Liver (tissue), 9 donors: ENCODE results near the gene PTMA. TPM values are rescaled to one million over a fixed set of nuclear protein-coding genes. Genes with fewer than 3 reads are reported as not detected.

Experiments
- DNase-seq: peaks from one replicate; pipeline ENCODE4 v3.0.0-alpha.2; 2017; ENCODE audit warnings: low spot score
- H3K27ac ChIP-seq, 2 donors: one replicate each; pipeline ENCODE4 v1.7.0; 2013; ENCODE audit warnings: inconsistent platforms in 2 of 2, low read length in 2 of 2, control low read depth in 1 of 2, low read depth in 1 of 2, mild to moderate bottlenecking in 1 of 2
- H3K27me3 ChIP-seq, 4 donors: one replicate each; pipeline versions ENCODE4 v1.6.1 to v1.7.0; 2013; ENCODE audit warnings: low read length in 3 of 4, inconsistent platforms in 1 of 4, mild to moderate bottlenecking in 1 of 4, moderate library complexity in 1 of 4; ENCODE audit not compliant: control insufficient read depth in 4 of 4, insufficient read depth in 4 of 4
- H3K36me3 ChIP-seq, 4 donors: one replicate each; pipeline versions ENCODE4 v1.6.1 to v1.7.0; 2013; ENCODE audit warnings: low read length in 3 of 4, mild to moderate bottlenecking in 3 of 4, low read depth in 1 of 4, moderate library complexity in 1 of 4; ENCODE audit not compliant: control insufficient read depth in 4 of 4, insufficient read depth in 3 of 4
- H3K4me1 ChIP-seq, 4 donors: one replicate each; pipeline versions ENCODE4 v1.6.1 to v1.7.0; 2013; ENCODE audit warnings: low read length in 3 of 4, mild to moderate bottlenecking in 3 of 4, moderate library complexity in 1 of 4; ENCODE audit not compliant: control insufficient read depth in 4 of 4, insufficient read depth in 4 of 4
- H3K4me3 ChIP-seq, 3 donors: one replicate each; pipeline versions ENCODE4 v1.6.1 to v1.7.0; 2013; ENCODE audit warnings: low read length in 3 of 3, control low read depth in 1 of 3, low read depth in 1 of 3, mild to moderate bottlenecking in 1 of 3
- H3K9ac ChIP-seq, 2 donors: one replicate each; pipeline ENCODE4 v1.7.0; 2013; ENCODE audit warnings: low read length in 2 of 2, mild to moderate bottlenecking in 2 of 2, moderate library complexity in 2 of 2, control low read depth in 1 of 2, low read depth in 1 of 2
- H3K9me3 ChIP-seq, 4 donors: one replicate each; pipeline versions ENCODE4 v1.6.1 to v1.7.0; 2013; ENCODE audit warnings: low read length in 3 of 4; ENCODE audit not compliant: control insufficient read depth in 4 of 4
- ATF3 ChIP-seq: IDR thresholded peaks from 2 replicates; pipeline ENCODE4 v1.6.1; 2016; ENCODE audit warnings: antibody characterized with exemption
- CTCF ChIP-seq: fragments of 150-350 bp; IDR thresholded peaks from 2 replicates; pipeline ENCODE4 v1.5.1; 2017; ENCODE audit warnings: improper control_type of control experiment, low read depth, low read length; ENCODE audit not compliant: missing input control
- EGR1 ChIP-seq, 2 donors: IDR thresholded peaks; 2 replicates each; pipeline ENCODE4 v1.6.1; 2016 to 2018; ENCODE audit warnings: antibody characterized with exemption in 2 of 2, low read depth in 2 of 2
- FOXA1 ChIP-seq: IDR thresholded peaks from 2 replicates; pipeline ENCODE4 v1.6.1; 2016; ENCODE audit warnings: antibody characterized with exemption
- FOXA2 ChIP-seq: IDR thresholded peaks from 2 replicates; pipeline ENCODE4 v1.6.1; 2016; ENCODE audit warnings: antibody characterized with exemption
- GABPA ChIP-seq, 2 donors: IDR thresholded peaks in 1 of 2; conservative IDR thresholded peaks in 1 of 2; 2 replicates each; pipeline ENCODE4 v1.6.1; 2016; ENCODE audit warnings: antibody characterized with exemption in 2 of 2, mild to moderate bottlenecking in 1 of 2, moderate library complexity in 1 of 2
- HNF4A ChIP-seq, 2 donors: conservative IDR thresholded peaks; 2 replicates each; pipeline ENCODE4 v1.6.1; 2016; ENCODE audit warnings: antibody characterized with exemption in 2 of 2, mild to moderate bottlenecking in 2 of 2
- HNF4G ChIP-seq: IDR thresholded peaks from 2 replicates; pipeline ENCODE4 v1.6.1; 2016; ENCODE audit warnings: antibody characterized with exemption
- JUND ChIP-seq, 2 donors: IDR thresholded peaks; 2 replicates each; pipeline ENCODE4 v1.6.1; 2016; ENCODE audit warnings: antibody characterized with exemption in 2 of 2
- MAX ChIP-seq: IDR thresholded peaks from 2 replicates; pipeline ENCODE4 v1.6.1; 2016; ENCODE audit warnings: antibody characterized with exemption
- NR2F2 ChIP-seq: IDR thresholded peaks from 2 replicates; pipeline ENCODE4 v1.6.1; 2016; ENCODE audit warnings: antibody characterized with exemption
- RAD21 ChIP-seq, 2 donors: IDR thresholded peaks; 2 replicates each; pipeline ENCODE4 v1.6.1; 2016; ENCODE audit warnings: antibody characterized with exemption in 2 of 2, mild to moderate bottlenecking in 2 of 2
- REST ChIP-seq: IDR thresholded peaks from 2 replicates; pipeline ENCODE4 v1.6.1; 2016; ENCODE audit warnings: antibody characterized with exemption, mild to moderate bottlenecking
- RXRA ChIP-seq, 2 donors: IDR thresholded peaks; 2 replicates each; pipeline ENCODE4 v1.6.1; 2017 to 2018; ENCODE audit warnings: antibody characterized with exemption in 2 of 2, mild to moderate bottlenecking in 1 of 2
- SP1 ChIP-seq: IDR thresholded peaks from 2 replicates; pipeline ENCODE4 v1.6.1; 2018; ENCODE audit warnings: antibody characterized with exemption, mild to moderate bottlenecking
- TAF1 ChIP-seq: conservative IDR thresholded peaks from 2 replicates; pipeline ENCODE4 v1.6.1; 2016; ENCODE audit warnings: antibody characterized with exemption, mild to moderate bottlenecking
- YY1 ChIP-seq: IDR thresholded peaks from 2 replicates; pipeline ENCODE4 v1.6.1; 2016; ENCODE audit warnings: antibody characterized with exemption, mild to moderate bottlenecking
- ZBTB33 ChIP-seq: IDR thresholded peaks from 2 replicates; pipeline ENCODE4 v1.6.1; 2016; ENCODE audit warnings: antibody characterized with exemption
- WGBS: extraction: QIAGEN DNeasy Blood & Tissue Kit; methylation state at CpG from one replicate; pipeline ENCODE4 v1.1.7; 2013; 5-methylcytosine and 5-hydroxymethylcytosine counted together
- polyA plus RNA-seq, 2 donors: library from polyadenylated mRNA; stranded (reverse) in 1 of 2; unstranded in 1 of 2; fragments of 200-250 nt in 1 of 2; fragments of >200 nt in 1 of 2; fragmentation: Nextera tagmentation in 1 of 2; extraction: Ambion mirVana in 1 of 2; gene quantifications; one replicate each; pipeline versions ENCODE4 v1.2.1 to v1.2.3, GENCODE V29; 2013 to 2015
- total RNA-seq, 2 donors: library from RNA; depleted of rRNA; stranded (reverse); fragments of >200 nt; gene quantifications; one replicate each; pipeline ENCODE4 v1.2.3, GENCODE V29; 2014
- donor health status: healthy.
- donor health status: healthy.
- donor health status: healthy.
- donor health status: healthy.
- donor health status: healthy.

The PTMA gene
- total and polyA plus RNA-seq, 4 donors, result 201 to 523 (median 366) TPM

GRCh38 chr2:231707625-231707926 lies 749 bp upstream of the PTMA start:
- peaks cover 8 to 37% (median 18%) of the 10 kb centered on the region in 4 donors for H3K4me1 ChIP-seq
- peak overlapping the region; percentile 99 for H3K27ac ChIP-seq
- H3K36me3 ChIP-seq, result peaks cover 0 to 8% (median 3%) of the 10 kb centered on the region in 4 donors
- 13% methylated on average over 30 of the region's 30 CpGs for WGBS
- TF ChIP-seq REST (no peak), FOXA1 (no peak), GABPA (IDR thresholded peaks at IDR 0.05 in 1 of 2, conservative IDR thresholded peaks at IDR 0.05 in 1 of 2) (no peak), EGR1 (IDR thresholded peaks at IDR 0.05; ENCODE audit: low read depth in 2 of 2) (no peak), RXRA (IDR thresholded peaks at IDR 0.05) (no peak), YY1 (no peak), NR2F2 (no peak), ZBTB33 (no peak), HNF4A (conservative IDR thresholded peaks at IDR 0.05) (no peak), JUND (IDR thresholded peaks at IDR 0.05) (no peak), FOXA2 (no peak), MAX (no peak), SP1 (no peak), ATF3 (no peak), CTCF (no peak), TAF1 (no peak), RAD21 (IDR thresholded peaks at IDR 0.05) (no peak), HNF4G (no peak)
- DNase-seq, result no peak
- peak overlapping the region; percentile 37 to 65 (median 38) for H3K4me3 ChIP-seq
- H3K9me3 ChIP-seq, result no peaks in the 10 kb centered on the region
- peak overlapping the region; percentile 71 to 88 for H3K9ac ChIP-seq
- H3K27me3 ChIP-seq, result no peaks in the 10 kb centered on the region
